ENCODE results near the gene BICRA. TPM values are rescaled to one million over a fixed set of nuclear protein-coding genes. Genes with fewer than 3 reads are reported as not detected.

BICRA gene
- total and polyA plus RNA-seq, 9 of the 15 experiments (the other 6 are each of a cell fraction or from before 2014, with no cell fraction given) = 0.01 to 8.8 (median 1.2) TPM

GRCh38 chr19:47608074-47608918 lies 638 bp upstream of the BICRA start (continued):
- TF ChIP-seq NR2F6 (CRISPR knock-in tag; IDR thresholded peaks at IDR 0.05) (no peak), YY1 (IDR thresholded peaks at IDR 0.05; ENCODE audit: borderline replicate concordance in 1 of 3, control insufficient read depth in 1 of 3, extremely low read depth in 1 of 3, insufficient read depth in 3 of 3, insufficient read length in 1 of 3, insufficient replicate concordance in 2 of 3, low read depth in 1 of 3, low read length in 2 of 3) (peak in 2 of 3 experiments; percentile 55 to 69), SIN3B (IDR thresholded peaks at IDR 0.05; ENCODE audit: low read depth) (peak; percentile 35), THRB (CRISPR knock-in tag; conservative IDR thresholded peaks at IDR 0.05) (no peak), FIP1L1 (IDR thresholded peaks at IDR 0.05; ENCODE audit: low read depth, low read length, poor library complexity, severe bottlenecking) (peak; percentile 17), ELK3 (CRISPR knock-in tag; IDR thresholded peaks at IDR 0.05) (no peak), CREM (IDR thresholded peaks at IDR 0.05; ENCODE audit: low read depth) (peak; percentile 12), THRAP3 (IDR thresholded peaks at IDR 0.05; ENCODE audit: borderline replicate concordance) (no peak), ZBED1 (IDR thresholded peaks at IDR 0.05) (no peak), ZNF764 (CRISPR knock-in tag; IDR thresholded peaks at IDR 0.05; ENCODE audit: low read depth) (no peak), SRF (CRISPR knock-in tag; IDR thresholded peaks at IDR 0.05) (peak in 1 of 2 experiments; percentile 13; a peak in 1 of 4 replicates), RB1 (IDR thresholded peaks at IDR 0.05; ENCODE audit: low read depth) (peak; percentile 72), TAF1 (IDR thresholded peaks at IDR 0.05; ENCODE audit: control insufficient read depth, extremely low read depth, insufficient read depth, low read length, severe bottlenecking) (peak; percentile 43), MTA3 (IDR thresholded peaks at IDR 0.05; ENCODE audit: borderline replicate concordance) (peak; percentile 62; the same call in 1 of the 2 replicates), KLF6 (CRISPR knock-in tag; IDR thresholded peaks at IDR 0.05; ENCODE audit: borderline replicate concordance) (0 out of 2 replicates have a peak, but pooled peaks have one; percentile 53), ZNF121 (CRISPR knock-in tag; conservative IDR thresholded peaks at IDR 0.05) (no peak), HMGXB4 (CRISPR knock-in tag; IDR thresholded peaks at IDR 0.05) (peak; percentile 67; the same call in 1 of the 2 replicates), ESRRB (CRISPR knock-in tag; IDR thresholded peaks at IDR 0.05; ENCODE audit: borderline replicate concordance) (no peak), VEZF1 (CRISPR knock-in tag; IDR thresholded peaks at IDR 0.05) (peak; percentile 89)

All from K562 (cell line).